Muscle layer of duodenum (tissue), 2 donors: Measurements from ENCODE around the gene TTLL11.

Experiments
- H3K27ac ChIP-seq: one replicate; pipeline ENCODE4 v1.7.0; 2013; ENCODE audit warnings: mild to moderate bottlenecking, low read length
- H3K27me3 ChIP-seq: one replicate; pipeline ENCODE4 v1.7.0; 2013; ENCODE audit warnings: low read depth, mild to moderate bottlenecking, control low read depth, low read length
- H3K36me3 ChIP-seq, 2 donors: one replicate each; pipeline ENCODE4 v1.7.0; 2013; ENCODE audit warnings: low read length in 2 of 2, control low read depth in 1 of 2, mild to moderate bottlenecking in 1 of 2; ENCODE audit not compliant: insufficient read depth in 2 of 2, control insufficient read depth in 1 of 2
- H3K4me1 ChIP-seq, 2 donors: one replicate each; pipeline ENCODE4 v1.7.0; 2013; ENCODE audit warnings: low read length in 2 of 2, mild to moderate bottlenecking in 2 of 2, control low read depth in 1 of 2, moderate library complexity in 1 of 2; ENCODE audit not compliant: insufficient read depth in 2 of 2, control insufficient read depth in 1 of 2
- H3K4me3 ChIP-seq, 2 donors: one replicate each; pipeline ENCODE4 v1.7.0; 2013; ENCODE audit warnings: low read length in 2 of 2, low read depth in 1 of 2, mild to moderate bottlenecking in 1 of 2
- H3K9me3 ChIP-seq, 2 donors: one replicate each; pipeline ENCODE4 v1.7.0; 2013; ENCODE audit warnings: low read length in 2 of 2, control low read depth in 1 of 2, mild to moderate bottlenecking in 1 of 2; ENCODE audit not compliant: control insufficient read depth in 1 of 2
- donor health status: healthy.

TTLL11 gene

GRCh38 chr9:121880343-121880898, 212.7 kb downstream of the TTLL11 start:
- Histone ChIP-seq H3K4me1 (no peaks in the 10 kb centered on the region), H3K36me3 (no peaks in the 10 kb centered on the region)

GRCh38 chr9:121878271-121878822, 214.8 kb downstream of the TTLL11 start:
- H3K27ac ChIP-seq = no peak overlapping the region
- H3K36me3 ChIP-seq = no peaks in the 10 kb centered on the region
- no peak overlapping the region for H3K4me3 ChIP-seq
- no peaks in the 10 kb centered on the region for H3K4me1 ChIP-seq
- H3K27me3 ChIP-seq = no peaks in the 10 kb centered on the region
- H3K9me3 ChIP-seq = no peaks in the 10 kb centered on the region

More at GRCh38 chr9:121880343-121880898, 212.7 kb downstream of the TTLL11 start:
- H3K27me3 ChIP-seq = no peaks in the 10 kb centered on the region
- no peaks in the 10 kb centered on the region for H3K9me3 ChIP-seq
- no peak overlapping the region for H3K27ac ChIP-seq
- no peak overlapping the region for H3K4me3 ChIP-seq

GRCh38 chr9:121876658-121877271, 216.3 kb downstream of the TTLL11 start:
- Histone ChIP-seq H3K4me1 (no peaks in the 10 kb centered on the region), H3K9me3 (no peaks in the 10 kb centered on the region), H3K36me3 (no peaks in the 10 kb centered on the region), H3K4me3 (no peak overlapping the region), H3K27ac (no peak overlapping the region), H3K27me3 (no peaks in the 10 kb centered on the region)

- Histone ChIP-seq H3K9me3 (no peaks in the 10 kb centered on the region), H3K4me3 (no peak overlapping the region), H3K27ac (no peak overlapping the region)
These were observed 216.9 kb downstream of the TTLL11 start for GRCh38 chr9:121876255-121876654.

GRCh38 chr9:121874524-121874923, 218.6 kb downstream of the TTLL11 start:
- H3K9me3 ChIP-seq = no peaks in the 10 kb centered on the region
- peaks cover 0 to 6% of the 10 kb centered on the region in 2 donors for H3K36me3 ChIP-seq
- H3K4me1 ChIP-seq = no peaks in the 10 kb centered on the region
- H3K4me3 ChIP-seq = no peak overlapping the region
- no peak overlapping the region for H3K27ac ChIP-seq
- H3K27me3 ChIP-seq = no peaks in the 10 kb centered on the region

More at GRCh38 chr9:121876255-121876654, 216.9 kb downstream of the TTLL11 start:
- Histone ChIP-seq H3K36me3 (no peaks in the 10 kb centered on the region), H3K4me1 (no peaks in the 10 kb centered on the region), H3K27me3 (no peaks in the 10 kb centered on the region)

GRCh38 chr9:121871431-121872025, 221.6 kb downstream of the TTLL11 start:
- H3K27me3 ChIP-seq = no peaks in the 10 kb centered on the region
- no peaks in the 10 kb centered on the region for H3K4me1 ChIP-seq
- no peak overlapping the region for H3K27ac ChIP-seq
- H3K9me3 ChIP-seq = no peaks in the 10 kb centered on the region
- peaks cover 0 to 9% of the 10 kb centered on the region in 2 donors for H3K36me3 ChIP-seq
- no peak overlapping the region for H3K4me3 ChIP-seq

DNA sequence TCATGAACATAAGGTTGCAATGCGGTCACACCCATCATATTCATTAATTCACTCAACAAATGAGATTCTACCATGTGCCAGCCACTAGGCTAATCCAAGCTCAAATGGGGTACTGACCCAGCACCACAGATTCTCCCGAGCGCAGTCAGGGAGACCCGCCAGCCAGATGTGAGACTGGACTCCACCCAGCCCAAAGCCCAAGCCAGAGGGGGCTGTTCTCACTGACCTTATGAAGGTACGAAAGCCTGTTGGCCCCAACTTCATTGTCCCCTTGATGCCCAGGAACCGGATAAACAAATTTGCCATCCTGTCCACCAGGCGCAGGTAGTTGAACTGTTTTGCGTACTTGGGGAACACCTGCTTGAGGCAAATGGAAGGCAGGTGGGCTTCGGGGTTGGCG, 222.8 kb downstream of the TTLL11 start:
- H3K9me3 ChIP-seq = no peaks in the 10 kb centered on the region
- H3K4me3 ChIP-seq = no peak overlapping the region
- peaks cover 0 to 9% of the 10 kb centered on the region in 2 donors for H3K36me3 ChIP-seq
- H3K27ac ChIP-seq = no peak overlapping the region
- H3K4me1 ChIP-seq = no peaks in the 10 kb centered on the region
- no peaks in the 10 kb centered on the region for H3K27me3 ChIP-seq

- Histone ChIP-seq H3K4me3 (no peak overlapping the region), H3K9me3 (no peaks in the 10 kb centered on the region), H3K36me3 (peaks cover 0 to 9% of the 10 kb centered on the region in 2 donors), H3K27ac (no peak overlapping the region), H3K4me1 (no peaks in the 10 kb centered on the region), H3K27me3 (no peaks in the 10 kb centered on the region)
These were observed 224.5 kb downstream of the TTLL11 start for GRCh38 chr9:121868626-121869025.

GRCh38 chr9:121866927-121867326, 226.2 kb downstream of the TTLL11 start:
- Histone ChIP-seq H3K9me3 (no peaks in the 10 kb centered on the region), H3K4me1 (no peaks in the 10 kb centered on the region), H3K27ac (no peak overlapping the region), H3K4me3 (no peak overlapping the region), H3K27me3 (no peaks in the 10 kb centered on the region), H3K36me3 (peaks cover 0 to 9% of the 10 kb centered on the region in 2 donors)

- H3K36me3 ChIP-seq = peaks cover 0 to 9% of the 10 kb centered on the region in 2 donors
- H3K9me3 ChIP-seq = no peaks in the 10 kb centered on the region
- no peak overlapping the region for H3K27ac ChIP-seq
- H3K27me3 ChIP-seq = no peaks in the 10 kb centered on the region
- H3K4me1 ChIP-seq = no peaks in the 10 kb centered on the region
- H3K4me3 ChIP-seq = no peak overlapping the region
These were observed 227.2 kb downstream of the TTLL11 start for GRCh38 chr9:121865884-121866283.

DNA sequence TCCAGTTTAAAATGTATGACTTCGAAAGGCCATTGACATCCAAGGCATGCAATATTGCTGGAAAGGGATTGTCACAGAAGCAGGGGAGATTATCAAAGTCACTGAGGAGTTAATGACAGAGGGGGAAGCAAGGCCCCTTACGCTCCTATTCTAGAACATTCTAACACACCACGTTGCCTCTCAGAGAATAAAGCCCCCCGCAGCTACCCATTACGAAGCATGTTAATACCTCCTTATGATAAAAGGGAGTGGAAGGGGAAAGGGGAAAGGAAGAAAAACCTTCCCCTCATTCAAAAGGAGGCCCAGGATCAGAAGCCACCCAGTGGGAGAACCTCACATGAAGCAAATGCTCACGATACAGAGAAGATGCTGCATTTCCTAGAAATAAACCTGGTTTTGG, 228.0 kb downstream of the TTLL11 start:
- H3K27me3 ChIP-seq = no peaks in the 10 kb centered on the region
- H3K27ac ChIP-seq = no peak overlapping the region
- H3K4me3 ChIP-seq = no peak overlapping the region
- peaks cover 0 to 5% of the 10 kb centered on the region in 2 donors for H3K36me3 ChIP-seq
- H3K4me1 ChIP-seq = no peaks in the 10 kb centered on the region
- no peaks in the 10 kb centered on the region for H3K9me3 ChIP-seq
